GM12874 (cell line): ENCODE data around the gene PLA2G6.
A peak's percentile ranks its signal among the peaks of the same experiment; 100 is the strongest.

Experiments used
- CTCF ChIP-seq: IDR thresholded peaks from 2 replicates; pipeline ENCODE4 v1.5.1; 2011; ENCODE audit warnings: low read depth, mild to moderate bottlenecking, control low read depth, low read length, moderate library complexity; ENCODE audit not compliant: insufficient read depth

PLA2G6 gene

DNA sequence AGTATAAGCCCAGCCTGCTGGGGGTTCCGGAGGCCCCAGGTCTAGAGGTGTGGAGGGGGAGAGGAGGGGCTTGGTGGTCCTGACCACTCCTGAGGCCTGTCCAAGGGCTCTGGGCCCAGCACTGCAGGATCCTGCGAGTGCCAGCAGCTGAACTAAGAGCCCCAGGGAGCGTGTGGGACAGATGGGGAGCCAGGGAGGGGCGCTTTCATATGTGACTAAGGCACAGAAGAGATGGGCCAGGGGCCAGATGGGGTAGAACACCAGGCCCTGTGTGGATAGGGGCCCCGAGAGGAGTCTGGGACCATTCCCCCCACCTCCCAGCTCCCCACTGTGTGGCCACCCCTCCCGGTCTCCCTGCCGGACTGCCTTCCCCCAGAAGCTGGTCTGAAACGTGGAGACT is 38.5 kb upstream of the PLA2G6 start:
- TF ChIP-seq CTCF = no peak

GRCh38 chr22:38219632-38220031 is 38.0 kb upstream of the PLA2G6 start:
- no peak for TF ChIP-seq CTCF

DNA sequence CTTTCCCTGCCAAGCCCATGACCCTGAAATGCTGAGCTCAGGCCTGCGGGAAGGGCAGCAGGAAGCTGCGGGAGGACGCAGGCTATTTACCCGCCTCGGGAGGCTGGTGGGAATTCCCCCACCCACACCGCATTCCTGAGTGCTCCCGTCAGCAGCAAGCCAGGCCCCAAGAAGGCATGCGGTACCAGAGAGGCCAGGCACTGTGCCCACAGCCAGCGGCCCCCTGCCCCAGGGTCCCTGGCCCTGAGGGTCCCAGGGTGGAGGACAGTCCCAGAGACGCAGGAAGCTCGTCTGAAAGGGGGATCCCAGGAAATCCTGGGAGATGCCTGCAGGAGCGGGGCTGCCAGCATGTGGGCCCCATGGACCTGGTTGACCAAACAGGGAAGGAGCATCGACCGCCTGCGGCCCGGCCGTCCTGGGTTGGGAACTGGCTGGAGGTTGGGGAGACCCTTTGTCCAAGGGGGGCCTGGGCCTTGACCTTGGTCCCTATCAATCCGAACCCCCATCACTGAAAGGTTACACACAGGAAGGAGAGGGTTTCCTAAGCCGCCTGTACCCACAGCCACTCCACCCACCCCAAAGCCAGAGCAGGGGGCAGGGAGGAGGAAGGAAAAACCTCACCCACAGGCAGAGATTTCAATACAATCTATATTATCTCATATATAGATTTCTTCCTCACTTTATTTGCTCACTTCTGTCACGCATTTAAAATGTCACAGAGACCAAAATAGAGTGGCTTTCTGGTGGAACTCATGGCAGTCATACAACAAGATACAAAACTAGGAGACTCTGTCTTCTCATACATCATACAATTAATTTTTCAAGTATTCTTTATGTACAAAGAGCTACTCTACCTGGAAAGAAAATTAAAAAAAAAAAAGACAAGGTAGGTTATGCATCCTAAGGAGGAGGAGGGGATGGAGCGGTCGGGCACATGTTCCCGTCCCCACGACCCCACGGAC is 37.3 kb upstream of the PLA2G6 start:
- no peak for TF ChIP-seq CTCF

DNA sequence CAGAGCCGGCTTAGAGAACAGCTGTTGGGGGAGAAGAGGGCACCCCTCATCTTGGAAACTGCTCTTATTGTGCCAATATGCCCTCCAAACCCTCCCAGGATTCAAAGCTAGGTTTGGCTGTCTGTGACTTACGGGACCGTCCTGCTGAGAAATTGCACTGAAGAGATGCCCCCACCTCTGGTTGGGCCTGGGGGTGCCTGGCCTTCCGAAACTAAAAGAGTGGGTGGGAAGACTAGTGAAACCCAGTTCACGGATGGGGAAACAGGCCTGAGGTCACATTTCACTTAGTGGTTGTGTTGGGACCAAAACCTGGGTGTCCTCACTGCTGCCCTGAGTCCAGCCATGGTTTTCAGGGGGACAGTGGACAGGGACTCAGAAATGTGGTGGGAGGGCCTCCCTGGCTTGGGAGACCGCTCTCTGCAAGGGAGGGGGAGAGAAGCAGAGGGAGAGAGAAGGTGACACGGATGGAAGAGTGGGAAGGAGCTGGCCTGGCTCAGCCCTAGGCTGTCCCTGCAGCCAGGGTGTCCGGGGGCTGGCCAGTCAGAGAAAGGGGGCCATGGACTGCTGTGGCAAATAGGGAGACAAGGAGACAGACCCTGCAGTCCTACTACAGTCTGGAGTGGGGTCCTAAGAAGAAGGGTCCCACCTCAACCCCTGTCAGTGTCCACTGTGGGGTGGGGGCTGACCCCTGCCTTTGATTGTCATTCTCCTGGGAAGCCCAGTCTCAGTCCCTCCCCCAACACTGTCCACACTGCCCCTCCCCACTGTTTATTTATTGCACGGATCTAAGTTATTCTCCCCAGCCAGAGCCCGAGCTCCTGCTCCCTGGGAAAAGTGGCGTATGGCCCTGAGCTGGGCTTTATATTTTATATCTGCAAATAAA is 33.8 kb upstream of the PLA2G6 start:
- TF ChIP-seq CTCF = no peak

DNA sequence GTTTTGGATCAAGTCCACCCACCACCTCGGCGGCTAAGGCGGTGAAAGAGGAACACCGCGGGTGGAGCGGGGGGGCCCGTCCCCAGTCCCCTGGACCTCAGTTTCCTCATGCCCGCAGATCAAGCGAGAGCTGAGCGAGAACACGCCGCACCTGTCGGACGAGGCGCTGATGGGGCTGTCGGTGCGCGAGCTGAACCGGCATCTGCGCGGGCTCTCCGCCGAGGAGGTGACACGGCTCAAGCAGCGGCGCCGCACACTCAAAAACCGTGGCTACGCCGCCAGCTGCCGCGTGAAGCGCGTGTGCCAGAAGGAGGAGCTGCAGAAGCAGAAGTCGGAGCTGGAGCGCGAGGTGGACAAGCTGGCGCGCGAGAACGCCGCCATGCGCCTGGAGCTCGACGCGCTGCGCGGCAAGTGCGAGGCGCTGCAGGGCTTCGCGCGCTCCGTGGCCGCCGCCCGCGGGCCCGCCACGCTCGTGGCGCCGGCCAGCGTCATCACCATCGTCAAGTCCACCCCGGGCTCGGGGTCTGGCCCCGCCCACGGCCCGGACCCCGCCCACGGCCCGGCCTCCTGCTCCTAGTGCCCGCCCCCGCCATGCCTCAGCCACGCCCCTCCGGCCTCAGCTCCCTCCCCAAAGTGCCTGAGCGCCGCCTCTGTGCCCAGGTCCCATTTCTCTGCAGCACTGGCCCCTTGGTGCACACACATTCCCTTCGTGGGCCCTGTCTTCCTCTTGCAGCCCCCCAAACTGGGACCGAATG is 32.8 kb upstream of the PLA2G6 start:
- TF ChIP-seq CTCF = peak; percentile 36; the same call in 1 of the 2 replicates

DNA sequence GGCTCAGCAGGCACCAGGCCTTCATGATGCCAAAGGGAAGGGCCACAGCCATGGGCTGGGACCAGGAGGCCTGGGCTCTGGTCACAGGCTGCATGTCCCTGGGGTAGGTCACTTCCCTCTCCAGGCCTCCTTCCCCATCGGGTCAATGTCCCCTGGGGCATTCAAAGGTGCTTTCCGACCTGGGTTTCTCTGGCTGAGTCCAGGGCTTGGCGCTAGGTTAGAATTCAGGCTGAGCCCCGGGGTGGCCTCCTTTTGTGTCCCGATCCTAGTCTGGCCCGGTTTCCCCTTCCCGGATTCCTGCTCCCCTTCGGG is 32.3 kb upstream of the PLA2G6 start:
- no peak for TF ChIP-seq CTCF
